Prostate gland (tissue), 2 donors: Measurements from ENCODE around the gene DEFB127. TPM values are rescaled to one million over a fixed set of nuclear protein-coding genes. Genes with fewer than 3 reads are reported as not detected.
"Not testable (repeated sequence)": the region's sequence is repeated elsewhere in the genome, so short reads cannot be mapped to it uniquely, and the experiment has no call there.

Source experiments
- DNase-seq: peaks from one replicate; pipeline ENCODE4 v3.0.0-alpha.2; 2019; ENCODE audit warnings: low spot score
- H3K27ac ChIP-seq, 2 donors: fragments of 200-600 bp; sonication (generic); 2 replicates each; pipeline ENCODE4 v1.5.1; 2017 to 2019
- H3K27me3 ChIP-seq: fragments of 200-600 bp; sonication (generic); replicated peaks from 2 replicates; pipeline ENCODE4 v1.5.1; 2019; ENCODE audit not compliant: insufficient read depth
- H3K36me3 ChIP-seq, 2 donors: fragments of 200-600 bp; sonication (generic); 1 replicate in 1 of 2; 2 replicates in 1 of 2; pipeline versions ENCODE4 v1.5.1 to v1.8.1; 2017 to 2019
- H3K4me1 ChIP-seq: fragments of 200-600 bp; sonication (generic); replicated peaks from 2 replicates; pipeline ENCODE4 v1.5.1; 2019
- H3K4me3 ChIP-seq, 2 donors: fragments of 200-600 bp; sonication (generic); 2 replicates each; pipeline ENCODE4 v1.5.1; 2017 to 2019
- H3K9me3 ChIP-seq: fragments of 200-600 bp; sonication (generic); 2 replicates; pipeline ENCODE4 v1.5.1; 2017
- CTCF ChIP-seq, 4 experiments: fragments of 200-600 bp in 2 of 4; fragments of 450-650 bp in 2 of 4; sonication (generic) in 2 of 4; IDR thresholded peaks; 1 replicate in 3 of 4; 2 replicates in 1 of 4; pipeline ENCODE4 v1.5.1; 2016 to 2019; ENCODE audit warnings: antibody characterized with exemption in 4 of 4, mild to moderate bottlenecking in 2 of 4, moderate library complexity in 2 of 4
- POLR2A ChIP-seq: fragments of 450-650 bp; IDR thresholded peaks from one replicate; pipeline ENCODE4 v1.6.1; 2016; ENCODE audit warnings: antibody characterized with exemption, mild to moderate bottlenecking
- POLR2AphosphoS5 ChIP-seq: sonication (generic); formaldehyde crosslinking; IDR thresholded peaks from one replicate; pipeline ENCODE4 v1.6.1; 2017; ENCODE audit warnings: antibody characterized with exemption
- WGBS: methylation state at CpG from one replicate; pipeline ENCODE4 v1.1.5; 2018; 5-methylcytosine and 5-hydroxymethylcytosine counted together
- intact Hi-C: fragments of 100-400 bp; cut with DNase I; formaldehyde crosslinking; loops from one replicate; pipeline ENCODE4 v1.14.2; 2022
- total RNA-seq, 2 donors: library from RNA; depleted of rRNA; stranded (reverse); fragments of >200 nt; gene quantifications; one replicate each; pipeline ENCODE4 v1.1.0, GENCODE V29; 2016

The DEFB127 gene
- total RNA-seq, 2 donors from 2014 or later: not detected

GRCh38 chr20:187733-188132 lies 30.5 kb downstream of the DEFB127 start:
- DNase-seq: no peak
- 80% methylated on average over 2 of the region's 2 CpGs for WGBS
- no peaks in the 10 kb centered on the region for H3K4me1 ChIP-seq
- intact Hi-C loops: no loop called here
- no peaks in the 10 kb centered on the region for H3K9me3 ChIP-seq
- no peak overlapping the region for H3K27ac ChIP-seq
- no peak overlapping the region for H3K4me3 ChIP-seq
- H3K36me3 ChIP-seq: no peaks in the 10 kb centered on the region
- no peaks in the 10 kb centered on the region for H3K27me3 ChIP-seq
- no peak for TF ChIP-seq POLR2AphosphoS5
- no peak for TF ChIP-seq POLR2A
- no peak for TF ChIP-seq CTCF (IDR thresholded peaks at IDR 0.05)

GRCh38 chr20:189611-190010 lies 32.4 kb downstream of the DEFB127 start, which contains the start of gene DEFB128:
DEFB128 (minus strand) TSS chr20:189711; CDS start chr20:189623, 88 bp downstream.
- no peak for TF ChIP-seq POLR2AphosphoS5
- Histone ChIP-seq H3K4me3 (no peak within 1 kb of the TSS), H3K9me3 (no peaks in the 10 kb centered on the region), H3K27ac (no peak within 1 kb of the TSS), H3K4me1 (no peaks in the 10 kb centered on the region), H3K36me3 (no peaks in the 10 kb centered on the region), H3K27me3 (no peaks in the 10 kb centered on the region)
- WGBS: 67% methylated on average over 7 of the region's 7 CpGs
- no peak for DNase-seq
- intact Hi-C loops: no loop called here

- no peak for DNase-seq
- H3K9me3 ChIP-seq: no peaks in the 10 kb centered on the region
- H3K4me3 ChIP-seq: no peak overlapping the region
- H3K27me3 ChIP-seq: no peaks in the 10 kb centered on the region
- 72% methylated on average over 1 of the region's 1 CpG for WGBS
- H3K36me3 ChIP-seq: no peaks in the 10 kb centered on the region
- intact Hi-C loops: no loop called here
- TF ChIP-seq POLR2AphosphoS5: no peak
- no peak for TF ChIP-seq CTCF (IDR thresholded peaks at IDR 0.05)
- TF ChIP-seq POLR2A: no peak
- no peak overlapping the region for H3K27ac ChIP-seq
- no peaks in the 10 kb centered on the region for H3K4me1 ChIP-seq
These were observed 41.0 kb downstream of the DEFB127 start for GRCh38 chr20:198225-198624.

GRCh38 chr20:199996-200395 lies 42.7 kb downstream of the DEFB127 start:
- no peaks in the 10 kb centered on the region for H3K36me3 ChIP-seq
- H3K4me3 ChIP-seq: no peak overlapping the region
- H3K27me3 ChIP-seq: no peaks in the 10 kb centered on the region
- no peak overlapping the region for H3K27ac ChIP-seq
- intact Hi-C loops: no loop called here
- no peak for DNase-seq
- TF ChIP-seq CTCF (IDR thresholded peaks at IDR 0.05): no peak
- TF ChIP-seq POLR2AphosphoS5: no peak
- TF ChIP-seq POLR2A: no peak
- 74% methylated on average over 4 of the region's 4 CpGs for WGBS
- H3K9me3 ChIP-seq: no peaks in the 10 kb centered on the region
- H3K4me1 ChIP-seq: no peaks in the 10 kb centered on the region

- 84% methylated on average over 4 of the region's 4 CpGs for WGBS
- H3K4me1 ChIP-seq, H3K36me3 ChIP-seq, H3K27me3 ChIP-seq, H3K4me3 ChIP-seq, H3K27ac ChIP-seq, DNase-seq, intact Hi-C loops, H3K9me3 ChIP-seq: not testable (repeated sequence)
These were observed 46.4 kb downstream of the DEFB127 start for GRCh38 chr20:203630-204029.

Other genes with a start within 250 kb of the DEFB127 start
- gene DEFB125, start 69.8 kb upstream of the DEFB127 start, total RNA-seq: not detected
- not detected for gene DEFB126, start 14.9 kb upstream of the DEFB127 start, total RNA-seq
- not detected for gene DEFB128, start 32.3 kb downstream of the DEFB127 start, total RNA-seq
- gene DEFB129, start 69.8 kb downstream of the DEFB127 start, total RNA-seq: not detected
- gene DEFB132, start 100.3 kb downstream of the DEFB127 start, total RNA-seq: 1 to 10 TPM; 2.2 to 3.3 TPM
- 10 to 100 TPM in 1 of 2 donors, 1 to 10 TPM in 1; 4.7 to 16.1 TPM for gene C20orf96, start 133.3 kb downstream of the DEFB127 start, total RNA-seq
- 10 to 100 TPM; 16.3 to 27.0 TPM for gene ZCCHC3, start 140.1 kb downstream of the DEFB127 start, total RNA-seq
- 10 to 100 TPM; 10.7 to 21.0 TPM for gene SOX12, start 168.1 kb downstream of the DEFB127 start, total RNA-seq
- gene NRSN2, start 189.7 kb downstream of the DEFB127 start, total RNA-seq: 10 to 100 TPM; 26.3 to 48.3 TPM
- 10 to 100 TPM; 11.8 to 22.7 TPM for gene TRIB3, start 223.3 kb downstream of the DEFB127 start, total RNA-seq